ENCODE measurements around the gene TMPRSS5. TPM values are rescaled to one million over a fixed set of nuclear protein-coding genes. Genes with fewer than 3 reads are reported as not detected.

The TMPRSS5 gene
- total RNA-seq, 1 experiment from 2014 or later: 0.71 TPM

GRCh38 chr11:113722934-113723333 lies 16.8 kb upstream of the TMPRSS5 start:
- H3K9ac ChIP-seq (ENCODE audit: low read length): no peak overlapping the region
- TF ChIP-seq, protein P1, sequence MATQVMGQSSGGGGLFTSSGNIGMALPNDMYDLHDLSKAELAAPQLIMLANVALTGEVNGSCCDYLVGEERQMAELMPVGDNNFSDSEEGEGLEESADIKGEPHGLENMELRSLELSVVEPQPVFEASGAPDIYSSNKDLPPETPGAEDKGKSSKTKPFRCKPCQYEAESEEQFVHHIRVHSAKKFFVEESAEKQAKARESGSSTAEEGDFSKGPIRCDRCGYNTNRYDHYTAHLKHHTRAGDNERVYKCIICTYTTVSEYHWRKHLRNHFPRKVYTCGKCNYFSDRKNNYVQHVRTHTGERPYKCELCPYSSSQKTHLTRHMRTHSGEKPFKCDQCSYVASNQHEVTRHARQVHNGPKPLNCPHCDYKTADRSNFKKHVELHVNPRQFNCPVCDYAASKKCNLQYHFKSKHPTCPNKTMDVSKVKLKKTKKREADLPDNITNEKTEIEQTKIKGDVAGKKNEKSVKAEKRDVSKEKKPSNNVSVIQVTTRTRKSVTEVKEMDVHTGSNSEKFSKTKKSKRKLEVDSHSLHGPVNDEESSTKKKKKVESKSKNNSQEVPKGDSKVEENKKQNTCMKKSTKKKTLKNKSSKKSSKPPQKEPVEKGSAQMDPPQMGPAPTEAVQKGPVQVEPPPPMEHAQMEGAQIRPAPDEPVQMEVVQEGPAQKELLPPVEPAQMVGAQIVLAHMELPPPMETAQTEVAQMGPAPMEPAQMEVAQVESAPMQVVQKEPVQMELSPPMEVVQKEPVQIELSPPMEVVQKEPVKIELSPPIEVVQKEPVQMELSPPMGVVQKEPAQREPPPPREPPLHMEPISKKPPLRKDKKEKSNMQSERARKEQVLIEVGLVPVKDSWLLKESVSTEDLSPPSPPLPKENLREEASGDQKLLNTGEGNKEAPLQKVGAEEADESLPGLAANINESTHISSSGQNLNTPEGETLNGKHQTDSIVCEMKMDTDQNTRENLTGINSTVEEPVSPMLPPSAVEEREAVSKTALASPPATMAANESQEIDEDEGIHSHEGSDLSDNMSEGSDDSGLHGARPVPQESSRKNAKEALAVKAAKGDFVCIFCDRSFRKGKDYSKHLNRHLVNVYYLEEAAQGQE (IDR thresholded peaks at IDR 0.05; ENCODE audit: low read depth): no peak
- TF ChIP-seq ZNF274 (IDR thresholded peaks at IDR 0.05; ENCODE audit: low read depth, low read length): no peak
- no peak for TF ChIP-seq SIN3A (IDR thresholded peaks at IDR 0.05; ENCODE audit: low read depth)
- TF ChIP-seq JUND (IDR thresholded peaks at IDR 0.05): no peak
- no peak for TF ChIP-seq ATF3 (IDR thresholded peaks at IDR 0.05)
- TF ChIP-seq EZH2 (IDR thresholded peaks at IDR 0.05): no peak
- TF ChIP-seq, protein P2, sequence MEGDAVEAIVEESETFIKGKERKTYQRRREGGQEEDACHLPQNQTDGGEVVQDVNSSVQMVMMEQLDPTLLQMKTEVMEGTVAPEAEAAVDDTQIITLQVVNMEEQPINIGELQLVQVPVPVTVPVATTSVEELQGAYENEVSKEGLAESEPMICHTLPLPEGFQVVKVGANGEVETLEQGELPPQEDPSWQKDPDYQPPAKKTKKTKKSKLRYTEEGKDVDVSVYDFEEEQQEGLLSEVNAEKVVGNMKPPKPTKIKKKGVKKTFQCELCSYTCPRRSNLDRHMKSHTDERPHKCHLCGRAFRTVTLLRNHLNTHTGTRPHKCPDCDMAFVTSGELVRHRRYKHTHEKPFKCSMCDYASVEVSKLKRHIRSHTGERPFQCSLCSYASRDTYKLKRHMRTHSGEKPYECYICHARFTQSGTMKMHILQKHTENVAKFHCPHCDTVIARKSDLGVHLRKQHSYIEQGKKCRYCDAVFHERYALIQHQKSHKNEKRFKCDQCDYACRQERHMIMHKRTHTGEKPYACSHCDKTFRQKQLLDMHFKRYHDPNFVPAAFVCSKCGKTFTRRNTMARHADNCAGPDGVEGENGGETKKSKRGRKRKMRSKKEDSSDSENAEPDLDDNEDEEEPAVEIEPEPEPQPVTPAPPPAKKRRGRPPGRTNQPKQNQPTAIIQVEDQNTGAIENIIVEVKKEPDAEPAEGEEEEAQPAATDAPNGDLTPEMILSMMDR (IDR thresholded peaks at IDR 0.05 in 2 of 3, conservative IDR thresholded peaks at IDR 0.05 in 1 of 3; ENCODE audit: borderline replicate concordance in 1 of 3, insufficient read depth in 1 of 3, low read depth in 2 of 3, low read length in 2 of 3): no peak
- no peak for TF ChIP-seq TCF7L2 (IDR thresholded peaks at IDR 0.05; ENCODE audit: borderline replicate concordance, extremely low read depth, insufficient read depth, insufficient read length)
- no peak for TF ChIP-seq ZBTB33 (IDR thresholded peaks at IDR 0.05; ENCODE audit: extremely low read depth, insufficient replicate concordance, low read length)
- no peak for TF ChIP-seq POLR2AphosphoS5 (IDR thresholded peaks at IDR 0.05; ENCODE audit: low read depth, low read length)
- TF ChIP-seq ZFX (IDR thresholded peaks at IDR 0.05): no peak
- no peak for TF ChIP-seq YY1 (IDR thresholded peaks at IDR 0.05; ENCODE audit: extremely low read depth, insufficient replicate concordance, low read depth, low read length)
- no peaks in the 10 kb centered on the region for H3K36me3 ChIP-seq (ENCODE audit: control insufficient read depth in 1 of 2, insufficient read depth in 2 of 2, low read length in 2 of 2)
- DNase-seq (ENCODE audit: low read depth, low spot score): no peak
- no peak overlapping the region for H3K4me3 ChIP-seq (replicated peaks in 1 of 2; ENCODE audit: low read depth in 1 of 2, low read length in 2 of 2)
- no peaks in the 10 kb centered on the region for H3K9me2 ChIP-seq (ENCODE audit: insufficient read depth)
- H2AFZ ChIP-seq (ENCODE audit: low read depth, low read length, poor library complexity, severe bottlenecking): no peak overlapping the region
- no peak for ATAC-seq
- ChIA-PET RAD21 (ENCODE audit: low non-redundant PET in 1 of 2, low total read pairs in 2 of 2, uncharacterized antibody in 2 of 2, unreplicated experiment in 2 of 2) (no interaction called here), CTCF (no interaction called here), POLR2A (no interaction called here)
- H3K4me2 ChIP-seq (ENCODE audit: low read length): no peak overlapping the region
- H3K27me3 ChIP-seq (ENCODE audit: insufficient read depth, low read length): no peaks in the 10 kb centered on the region
- BruUV-seq (replicated peaks): no TSS peak
- H3K4me1 ChIP-seq (ENCODE audit: control insufficient read depth in 1 of 2, insufficient read depth in 2 of 2, low read length in 2 of 2): no peaks in the 10 kb centered on the region
- H3K9me3 ChIP-seq (ENCODE audit: control insufficient read depth in 1 of 2, insufficient read depth in 1 of 2, low read depth in 1 of 2, low read length in 2 of 2): no peaks in the 10 kb centered on the region
- H3K27ac ChIP-seq (ENCODE audit: low read depth, low read length): no peak overlapping the region
- intact Hi-C loops (cut with micrococcal nuclease): no loop called here
- H3K79me2 ChIP-seq (ENCODE audit: insufficient read depth, low read length): no peaks in the 10 kb centered on the region
- no peaks in the 10 kb centered on the region for H4K20me1 ChIP-seq (ENCODE audit: insufficient read depth)
